Renal pelvis (tissue), 4 donors: Measurements from ENCODE around the gene CMSS1. TPM values are rescaled to one million over a fixed set of nuclear protein-coding genes. Genes with fewer than 3 reads are reported as not detected.

Source experiments
- DNase-seq: peaks from one replicate; pipeline ENCODE4 v3.0.0-alpha.2; 2013
- polyA plus RNA-seq, 3 donors: library from polyadenylated mRNA; unstranded; fragments of 120-200 nt; gene quantifications; one replicate each; pipeline ENCODE4 v1.2.1, GENCODE V29; 2013; ENCODE audit not compliant: insufficient read length in 3 of 3

CMSS1 gene
- polyA plus RNA-seq, 3 donors = 37.1 to 43.5 (median 41.3) TPM

DNA sequence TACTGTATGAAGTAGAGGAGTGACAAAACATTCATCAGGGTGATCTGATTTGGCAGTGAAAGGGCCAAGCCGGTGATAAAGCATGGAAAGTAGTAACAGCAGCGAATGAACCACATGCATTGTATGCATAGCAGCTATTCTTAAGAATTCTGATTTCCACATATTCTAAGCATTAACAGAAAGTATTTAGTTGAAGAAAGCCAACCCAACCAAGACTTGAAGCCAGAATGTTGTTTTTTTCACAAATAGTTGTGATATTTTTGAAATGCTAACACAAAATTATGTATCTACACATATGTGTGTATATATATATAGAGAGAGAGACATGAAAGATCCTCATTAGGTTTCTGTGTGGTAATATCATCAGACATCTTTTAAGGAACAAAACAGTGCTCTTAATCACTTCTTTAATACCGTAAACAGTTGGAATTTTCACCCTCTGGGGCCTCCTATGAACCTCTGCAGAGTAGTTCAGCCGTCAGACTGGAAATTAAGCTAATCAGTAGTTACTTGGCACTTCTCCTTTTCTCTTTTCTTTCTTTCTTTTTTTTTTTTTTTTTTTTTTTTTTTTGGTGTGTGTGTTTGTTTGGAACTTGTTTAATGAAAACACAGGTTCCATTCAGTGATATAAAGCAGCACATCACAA, 139.6 kb downstream of the CMSS1 start:
- DNase-seq = no peak

GRCh38 chr3:99958222-99958912, 140.7 kb downstream of the CMSS1 start:
- no peak for DNase-seq

DNA sequence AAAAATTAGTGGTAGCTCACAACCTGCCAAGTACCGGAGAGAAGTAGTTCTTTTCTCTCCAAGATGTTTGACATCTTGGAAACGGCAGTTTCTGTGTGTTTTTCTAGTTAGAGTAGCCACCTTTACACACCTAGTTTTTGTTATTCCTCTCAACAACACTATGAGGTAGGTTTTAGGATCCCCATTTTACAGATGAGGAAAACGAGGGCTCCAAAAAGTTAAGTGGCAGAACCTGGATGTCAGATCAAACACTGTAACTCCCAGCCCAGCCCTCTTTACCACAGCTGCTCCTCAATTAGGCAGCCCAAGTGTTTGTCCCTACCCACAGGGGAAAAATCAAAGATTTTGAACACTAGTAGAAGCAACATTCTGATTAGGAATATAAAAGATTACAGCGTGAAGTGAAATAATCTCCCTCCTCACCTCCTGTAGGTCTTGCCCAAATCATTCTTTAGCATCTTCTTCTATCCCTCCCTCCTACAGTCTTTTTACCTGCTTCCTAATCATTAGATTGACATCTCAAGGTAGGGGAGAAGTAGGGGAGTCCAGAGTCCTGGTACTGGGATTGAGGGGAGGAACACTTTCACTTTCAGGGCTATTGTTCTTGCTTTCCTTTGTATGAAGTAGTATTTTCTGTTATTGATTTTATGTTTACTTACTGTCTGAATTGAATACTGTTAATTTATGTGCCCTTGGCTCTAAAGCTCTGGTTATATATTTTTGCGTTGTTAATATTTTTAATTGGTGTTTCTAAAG, 142.6 kb downstream of the CMSS1 start:
- no peak for DNase-seq

GRCh38 chr3:99960941-99961340, 143.3 kb downstream of the CMSS1 start:
- DNase-seq = peak; percentile 62

DNA sequence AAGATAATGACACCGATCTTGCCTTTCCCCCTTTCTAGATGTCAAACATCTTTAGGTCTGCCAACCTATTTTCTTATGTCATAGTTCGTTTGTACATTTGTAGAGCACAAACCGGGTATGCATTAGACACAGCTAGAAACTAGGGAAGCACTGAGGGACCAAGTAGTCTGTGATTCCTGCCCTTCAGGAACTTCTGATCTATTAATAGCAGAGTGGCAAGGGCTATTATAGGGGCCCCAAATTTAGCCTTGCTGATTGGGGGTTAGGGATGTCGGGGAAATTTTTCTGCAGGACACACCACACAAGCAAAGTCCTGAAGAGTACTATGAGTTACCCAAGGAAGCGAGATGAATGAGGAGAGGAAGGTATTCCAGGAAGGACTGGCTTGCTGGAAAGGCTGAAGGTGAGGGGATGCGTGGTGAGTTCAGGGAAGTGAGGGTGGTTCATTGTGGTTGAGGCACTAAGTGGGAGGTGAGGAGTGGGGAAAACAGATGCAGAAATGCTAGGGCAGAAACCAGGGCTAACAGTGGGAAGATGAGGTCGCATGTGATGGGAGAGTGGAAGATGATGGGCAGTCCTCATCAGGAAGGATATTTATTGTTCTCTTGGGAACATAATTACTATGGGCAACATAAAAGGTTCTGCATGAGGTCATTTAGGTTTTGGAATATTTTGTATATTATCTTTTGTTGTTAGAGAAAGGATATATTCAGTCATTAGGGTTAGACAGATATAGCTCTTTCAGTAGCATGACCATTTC, 144.3 kb downstream of the CMSS1 start:
- DNase-seq = no peak

- DNase-seq = no peak
These were observed 145.0 kb downstream of the CMSS1 start for GRCh38 chr3:99962703-99963102.

GRCh38 chr3:99965077-99965476, 147.4 kb downstream of the CMSS1 start:
- no peak for DNase-seq

GRCh38 chr3:99965681-99966408, 148.2 kb downstream of the CMSS1 start:
- DNase-seq = no peak

- no peak for DNase-seq
These were observed 149.2 kb downstream of the CMSS1 start for GRCh38 chr3:99966662-99967416.

- DNase-seq = no peak
These were observed 150.1 kb downstream of the CMSS1 start for GRCh38 chr3:99967796-99968195.

GRCh38 chr3:99969136-99969535, 151.5 kb downstream of the CMSS1 start:
- no peak for DNase-seq

DNA sequence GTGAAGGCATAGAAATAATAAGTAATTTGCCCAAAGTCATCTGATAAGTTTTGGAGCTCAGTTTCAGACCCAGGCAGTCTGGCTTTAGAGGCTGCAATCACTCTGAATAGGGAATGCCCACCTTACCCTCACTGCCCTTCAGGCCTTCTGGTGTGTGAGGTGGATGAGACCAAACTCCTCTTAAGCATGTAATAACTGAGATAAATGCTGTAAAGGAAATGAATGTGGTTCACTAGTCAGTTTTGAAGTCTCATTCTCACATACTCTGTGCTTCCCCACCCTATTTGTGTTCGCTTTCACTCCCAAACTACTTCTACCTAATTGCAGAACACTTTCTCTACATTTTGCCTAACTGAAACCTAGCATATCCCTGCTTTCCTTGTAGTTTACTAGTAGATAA, 152.5 kb downstream of the CMSS1 start:
- no peak for DNase-seq

DNA sequence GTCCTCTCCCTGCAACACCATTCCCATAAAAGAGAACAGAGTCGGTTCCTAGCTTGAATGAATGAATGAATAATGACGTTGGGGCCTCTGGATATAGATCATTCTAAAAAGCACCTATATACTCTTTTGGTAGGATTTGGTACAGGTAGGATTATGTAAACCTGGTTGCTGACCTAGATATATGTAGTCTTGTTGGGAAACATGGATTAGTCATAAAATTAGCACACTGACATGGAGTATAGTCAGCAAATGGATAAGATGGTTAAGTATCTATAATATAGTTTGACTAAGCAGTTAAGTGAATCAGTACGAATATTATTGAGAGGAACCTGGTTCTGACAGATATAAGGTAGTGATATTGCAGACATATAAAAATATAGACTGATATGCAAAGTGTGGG, 154.1 kb downstream of the CMSS1 start:
- no peak for DNase-seq

DNA sequence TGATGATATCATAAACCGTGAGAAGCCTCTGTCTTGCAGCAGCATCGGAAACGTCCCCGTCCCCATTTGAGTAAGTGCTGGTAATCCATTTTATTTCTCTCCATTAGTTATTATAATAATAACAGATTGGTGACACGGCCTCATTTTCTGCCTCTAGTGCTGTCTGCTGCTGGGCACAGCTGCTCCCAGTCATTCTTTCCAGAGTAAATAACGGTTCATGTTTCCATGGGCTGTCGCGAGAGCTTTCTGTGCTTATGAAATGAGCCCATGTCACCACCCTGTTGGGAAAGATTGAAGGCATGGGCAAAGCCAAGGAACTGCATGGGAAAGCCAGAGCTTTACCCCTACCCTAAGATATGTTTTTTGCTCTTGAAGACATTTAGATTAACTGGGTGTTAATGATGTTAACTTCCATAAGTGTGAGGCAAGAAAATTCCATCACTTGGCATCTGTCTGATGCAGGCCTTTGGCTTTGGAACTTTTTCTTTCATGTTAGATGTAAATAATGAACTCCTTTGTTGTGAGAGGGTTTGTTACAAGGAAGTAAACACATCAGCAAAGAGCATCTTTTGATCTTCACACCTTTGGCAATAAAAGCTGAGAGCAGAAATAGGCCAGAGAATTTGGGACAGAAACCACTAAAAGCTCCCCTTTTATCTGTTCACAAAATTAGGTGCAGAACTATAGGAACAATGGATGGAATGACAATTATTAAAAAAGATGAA, 154.9 kb downstream of the CMSS1 start:
- no peak for DNase-seq

- DNase-seq = no peak
These were observed 157.3 kb downstream of the CMSS1 start for GRCh38 chr3:99974989-99975388.

DNA sequence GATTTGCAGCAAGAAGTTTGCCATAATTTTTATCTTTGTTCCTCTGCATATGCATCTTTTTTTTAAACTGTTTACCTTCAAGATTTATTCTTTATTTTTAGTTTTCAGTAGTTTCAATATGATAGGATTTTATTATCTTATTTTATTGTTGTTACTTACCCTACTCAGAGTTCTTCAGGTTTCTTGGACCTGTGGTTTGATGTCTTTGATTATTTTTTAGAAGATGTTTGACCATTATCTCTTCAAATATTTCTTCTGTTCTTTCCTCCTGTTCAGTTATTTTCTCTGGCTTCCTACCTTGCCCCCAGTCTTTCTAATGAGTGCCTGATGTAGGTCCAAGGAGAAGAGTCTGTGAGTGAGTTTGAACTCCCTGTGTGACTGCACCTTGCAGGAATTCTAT, 158.9 kb downstream of the CMSS1 start:
- no peak for DNase-seq

GRCh38 chr3:99978221-99978620, 160.6 kb downstream of the CMSS1 start:
- no peak for DNase-seq

- DNase-seq = no peak
These were observed 162.9 kb downstream of the CMSS1 start for GRCh38 chr3:99980606-99981005.

GRCh38 chr3:99981138-99981537, 163.5 kb downstream of the CMSS1 start:
- DNase-seq = no peak

GRCh38 chr3:99982650-99983049, 165.0 kb downstream of the CMSS1 start:
- DNase-seq = no peak
